ENCODE results near the gene NREP.

GRCh38 chr5:111779922-111780292, 22.9 kb upstream of the NREP start:
- no peak for TF ChIP-seq CTCF (IDR thresholded peaks at IDR 0.05)
- no peak for TF ChIP-seq POLR2A (IDR thresholded peaks at IDR 0.05)
